Parathyroid adenoma (tissue), 2 donors: ENCODE results near the gene TRAP1.

ENCODE experiments used
- H2AFZ ChIP-seq: fragments of 300-600 bp; sonication (generic); one replicate; pipeline ENCODE4 v1.7.0; 2017; ENCODE audit warnings: antibody characterized with exemption, mild to moderate bottlenecking
- H3K27ac ChIP-seq: fragments of 300-600 bp; sonication (generic); one replicate; pipeline ENCODE4 v1.7.0; 2017
- H3K27me3 ChIP-seq: fragments of 300-600 bp; sonication (generic); one replicate; pipeline ENCODE4 v1.7.0; 2017; ENCODE audit warnings: low read length; ENCODE audit not compliant: control insufficient read depth, insufficient read depth
- H3K36me3 ChIP-seq: fragments of 300-600 bp; sonication (generic); one replicate; pipeline ENCODE4 v1.7.0; 2017; ENCODE audit warnings: low read length; ENCODE audit not compliant: control insufficient read depth, insufficient read depth
- H3K4me1 ChIP-seq: fragments of 300-600 bp; sonication (generic); one replicate; pipeline ENCODE4 v1.7.0; 2017; ENCODE audit warnings: control low read depth
- H3K4me2 ChIP-seq: fragments of 300-600 bp; sonication (generic); one replicate; pipeline ENCODE4 v1.7.0; 2017; ENCODE audit warnings: low read length
- H3K4me3 ChIP-seq: fragments of 300-600 bp; sonication (generic); one replicate; pipeline ENCODE4 v1.7.0; 2017; ENCODE audit warnings: low read depth, low read length
- H3K79me2 ChIP-seq: fragments of 300-600 bp; sonication (generic); one replicate; pipeline ENCODE4 v1.7.0; 2017; ENCODE audit warnings: control low read depth
- H3K9ac ChIP-seq: fragments of 300-600 bp; sonication (generic); one replicate; pipeline ENCODE4 v1.7.0; 2017; ENCODE audit warnings: mild to moderate bottlenecking
- H3K9me3 ChIP-seq: fragments of 300-600 bp; sonication (generic); one replicate; pipeline ENCODE4 v1.7.0; 2017; ENCODE audit warnings: low read length; ENCODE audit not compliant: control insufficient read depth
- TF ChIP-seq, protein P1 (sequence below): fragments of 300-600 bp; sonication (generic); IDR thresholded peaks from one replicate; pipeline ENCODE4 v1.7.0; 2017; ENCODE audit warnings: antibody characterized with exemption, mild to moderate bottlenecking
- donor health status: primary hyperparathyroidism.

TRAP1 gene

GRCh38 chr16:3754772-3755171 lies 37.4 kb upstream of the TRAP1 start:
- Histone ChIP-seq H3K4me1 (no peaks in the 10 kb centered on the region), H2AFZ (no peak overlapping the region), H3K4me3 (no peak overlapping the region), H3K27me3 (no peaks in the 10 kb centered on the region), H3K36me3 (no peaks in the 10 kb centered on the region), H3K9me3 (no peaks in the 10 kb centered on the region), H3K27ac (no peak overlapping the region), H3K9ac (no peak overlapping the region), H3K4me2 (no peak overlapping the region), H3K79me2 (peaks cover 35% of the 10 kb centered on the region)
- TF ChIP-seq, protein P1, sequence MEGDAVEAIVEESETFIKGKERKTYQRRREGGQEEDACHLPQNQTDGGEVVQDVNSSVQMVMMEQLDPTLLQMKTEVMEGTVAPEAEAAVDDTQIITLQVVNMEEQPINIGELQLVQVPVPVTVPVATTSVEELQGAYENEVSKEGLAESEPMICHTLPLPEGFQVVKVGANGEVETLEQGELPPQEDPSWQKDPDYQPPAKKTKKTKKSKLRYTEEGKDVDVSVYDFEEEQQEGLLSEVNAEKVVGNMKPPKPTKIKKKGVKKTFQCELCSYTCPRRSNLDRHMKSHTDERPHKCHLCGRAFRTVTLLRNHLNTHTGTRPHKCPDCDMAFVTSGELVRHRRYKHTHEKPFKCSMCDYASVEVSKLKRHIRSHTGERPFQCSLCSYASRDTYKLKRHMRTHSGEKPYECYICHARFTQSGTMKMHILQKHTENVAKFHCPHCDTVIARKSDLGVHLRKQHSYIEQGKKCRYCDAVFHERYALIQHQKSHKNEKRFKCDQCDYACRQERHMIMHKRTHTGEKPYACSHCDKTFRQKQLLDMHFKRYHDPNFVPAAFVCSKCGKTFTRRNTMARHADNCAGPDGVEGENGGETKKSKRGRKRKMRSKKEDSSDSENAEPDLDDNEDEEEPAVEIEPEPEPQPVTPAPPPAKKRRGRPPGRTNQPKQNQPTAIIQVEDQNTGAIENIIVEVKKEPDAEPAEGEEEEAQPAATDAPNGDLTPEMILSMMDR = no peak

DNA sequence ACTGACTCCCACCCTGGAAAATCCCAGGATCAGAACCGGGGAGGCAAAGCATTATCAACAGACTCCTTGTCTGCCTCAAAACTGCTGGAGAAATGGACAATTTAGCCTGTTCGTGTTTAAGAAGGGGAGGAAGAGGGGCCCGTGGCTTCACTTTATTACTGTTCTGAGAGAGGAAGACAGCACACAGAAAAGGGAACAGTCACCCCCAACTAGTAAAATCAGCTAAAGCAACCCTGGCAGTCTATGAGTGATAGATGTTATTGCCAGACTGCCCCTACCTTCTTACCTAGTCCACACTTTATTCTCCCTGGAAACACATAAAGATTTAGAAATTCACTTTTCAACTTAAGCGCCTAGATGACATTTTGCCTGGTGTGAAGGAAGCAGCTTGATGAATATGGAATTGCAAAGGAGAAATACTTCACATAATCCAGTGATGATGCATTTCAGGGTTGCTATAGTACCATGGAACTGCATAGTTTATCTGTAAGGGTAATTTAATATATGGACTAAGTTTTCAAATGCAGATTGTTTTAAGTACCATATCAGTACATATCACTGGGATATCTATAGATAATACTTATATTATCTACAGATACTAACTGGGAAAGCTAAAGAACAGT lies 36.9 kb upstream of the TRAP1 start:
- no peaks in the 10 kb centered on the region for H3K36me3 ChIP-seq
- no peaks in the 10 kb centered on the region for H3K4me1 ChIP-seq

DNA sequence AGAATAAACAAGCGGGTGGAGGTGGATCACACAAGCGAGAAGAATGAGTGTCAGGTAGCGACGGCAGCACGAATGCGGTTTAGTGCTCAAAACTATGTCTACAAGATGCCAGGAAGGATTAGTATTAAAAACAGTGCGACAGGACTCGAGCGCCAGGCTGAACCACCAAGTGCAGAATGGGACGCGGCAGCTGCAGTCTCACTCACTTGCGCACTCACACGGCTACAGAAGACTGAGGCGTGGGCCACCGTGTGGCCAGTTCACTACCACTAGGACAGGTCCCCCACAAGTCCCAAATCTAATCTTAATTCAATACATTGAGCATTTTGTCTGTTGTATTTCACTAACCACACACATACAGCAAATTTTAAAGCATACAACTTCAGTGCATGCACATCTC lies 35.7 kb upstream of the TRAP1 start:
- no peaks in the 10 kb centered on the region for H3K4me1 ChIP-seq
- H3K9ac ChIP-seq = no peak overlapping the region
- TF ChIP-seq, protein P1 = no peak
- no peaks in the 10 kb centered on the region for H3K36me3 ChIP-seq
- no peaks in the 10 kb centered on the region for H3K27me3 ChIP-seq
- H3K4me2 ChIP-seq = no peak overlapping the region
- H3K27ac ChIP-seq = no peak overlapping the region
- H2AFZ ChIP-seq = no peak overlapping the region
- H3K4me3 ChIP-seq = no peak overlapping the region
- no peaks in the 10 kb centered on the region for H3K9me3 ChIP-seq
- H3K79me2 ChIP-seq = peaks cover 41% of the 10 kb centered on the region

More for the DNA sequence above, 36.9 kb upstream of the TRAP1 start:
- Histone ChIP-seq H3K27ac (no peak overlapping the region), H3K9ac (no peak overlapping the region), H3K4me2 (no peak overlapping the region), H2AFZ (no peak overlapping the region), H3K9me3 (no peaks in the 10 kb centered on the region), H3K79me2 (peaks cover 36% of the 10 kb centered on the region), H3K27me3 (no peaks in the 10 kb centered on the region), H3K4me3 (no peak overlapping the region)
- TF ChIP-seq, protein P1 = no peak

- no peak overlapping the region for H3K4me2 ChIP-seq
Observed at GRCh38 chr16:3751878-3752277, 34.6 kb upstream of the TRAP1 start.

More at GRCh38 chr16:3751878-3752277, 34.6 kb upstream of the TRAP1 start:
- Histone ChIP-seq H3K36me3 (no peaks in the 10 kb centered on the region), H3K27me3 (no peaks in the 10 kb centered on the region), H3K9me3 (no peaks in the 10 kb centered on the region), H3K9ac (no peak overlapping the region), H3K4me3 (no peak overlapping the region), H3K79me2 (peaks cover 37% of the 10 kb centered on the region), H2AFZ (no peak overlapping the region), H3K27ac (no peak overlapping the region), H3K4me1 (no peaks in the 10 kb centered on the region)
- TF ChIP-seq, protein P1 = no peak
